SK-N-SH (cell line): Measurements from ENCODE around the gene EGF. TPM values are rescaled to one million over a fixed set of nuclear protein-coding genes. Genes with fewer than 3 reads are reported as not detected.

Source experiments
- CTCF ChIA-PET: fragments of 300-600, 350-600 bp; formaldehyde crosslinking; extraction: SDS; loops from one replicate; lab custom pipeline; 2021; lab: Yijun Ruan, JAX
- POLR2A ChIA-PET: fragments of 350-600 bp; sonication (Branson Sonifier 250); formaldehyde crosslinking; extraction: SDS; loops from one replicate; lab custom pipeline; 2020; ENCODE audit warnings: antibody characterized with exemption, inconsistent platforms; lab: Yijun Ruan, JAX
- DNase-seq: peaks from one replicate; pipeline ENCODE4 v3.0.0; 2012
- H2AFZ ChIP-seq: fragments of 200-600 bp; sonication (generic); 2 replicates; pipeline ENCODE4 v1.8.1; 2016; ENCODE audit warnings: antibody characterized with exemption, mild to moderate bottlenecking, low read depth
- H3F3A ChIP-seq: fragments of 200-600 bp; sonication (generic); replicated peaks from 2 replicates; pipeline ENCODE3; 2016; ENCODE audit warnings: antibody characterized with exemption, mild to moderate bottlenecking; ENCODE audit not compliant: insufficient read depth
- H3K27ac ChIP-seq, 2 experiments: fragments of 200-500 bp in 1 of 2; fragments of 200-600 bp in 1 of 2; sonication (Bioruptor generic) in 1 of 2; sonication (generic), shearing (Covaris generic) in 1 of 2; 2 replicates each; pipeline versions ENCODE4 v1.5.1 to v1.6.1; 2014 to 2016; ENCODE audit warnings: low read depth in 2 of 2, inconsistent platforms in 1 of 2, low read length in 1 of 2, mild to moderate bottlenecking in 1 of 2, mixed read lengths in 1 of 2
- H3K27me3 ChIP-seq: fragments of 200-600 bp; sonication (generic), shearing (Covaris generic); 2 replicates; pipeline ENCODE4 v1.6.1; 2016; ENCODE audit warnings: mixed run types; ENCODE audit not compliant: insufficient read depth
- H3K36me3 ChIP-seq, 2 experiments: fragments of 200-500 bp in 1 of 2; fragments of 200-600 bp in 1 of 2; sonication (Bioruptor generic) in 1 of 2; sonication (generic) in 1 of 2; replicated peaks in 1 of 2; 2 replicates each; pipeline versions ENCODE3 to v1.5.1; 2014 to 2016; ENCODE audit warnings: low read length in 1 of 2, mild to moderate bottlenecking in 1 of 2; ENCODE audit not compliant: insufficient read depth in 2 of 2, control insufficient read depth in 1 of 2
- H3K4me1 ChIP-seq, 2 experiments: fragments of 200-500 bp in 1 of 2; fragments of 200-600 bp in 1 of 2; sonication (Bioruptor generic) in 1 of 2; sonication (generic), shearing (Covaris generic) in 1 of 2; 2 replicates each; pipeline versions ENCODE4 v1.5.1 to v1.6.1; 2014 to 2016; ENCODE audit warnings: low read depth in 1 of 2, low read length in 1 of 2, mixed run types in 1 of 2; ENCODE audit not compliant: insufficient read depth in 2 of 2, control insufficient read depth in 1 of 2
- H3K4me2 ChIP-seq: fragments of 200-600 bp; sonication (generic), shearing (Covaris generic); 2 replicates; pipeline ENCODE4 v1.6.1; 2017; ENCODE audit warnings: mixed run types
- H3K4me3 ChIP-seq, 2 experiments: fragments of 200-500 bp in 1 of 2; fragments of 200-600 bp in 1 of 2; sonication (Bioruptor generic) in 1 of 2; sonication (generic), shearing (Covaris generic) in 1 of 2; 2 replicates each; pipeline versions ENCODE4 v1.5.1 to v1.8.1; 2014 to 2016; ENCODE audit warnings: low read depth in 2 of 2, inconsistent platforms in 1 of 2, low read length in 1 of 2, mild to moderate bottlenecking in 1 of 2, mixed read lengths in 1 of 2, moderate library complexity in 1 of 2
- H3K79me2 ChIP-seq: fragments of 200-600 bp; sonication (generic); 2 replicates; pipeline ENCODE4 v1.8.1; 2017; ENCODE audit warnings: mild to moderate bottlenecking; ENCODE audit not compliant: insufficient read depth
- H3K9ac ChIP-seq: fragments of 200-600 bp; sonication (generic); 2 replicates; pipeline ENCODE4 v1.6.1; 2017; ENCODE audit warnings: mixed run types
- H3K9me2 ChIP-seq: fragments of 200-600 bp; sonication (generic); 2 replicates; pipeline ENCODE4 v1.6.1; 2017; ENCODE audit warnings: mixed run types
- H3K9me3 ChIP-seq: fragments of 200-600 bp; sonication (generic); 2 replicates; pipeline ENCODE4 v1.6.1; 2017; ENCODE audit warnings: mixed run types, mild to moderate bottlenecking, moderate library complexity
- H4K20me1 ChIP-seq: fragments of 200-600 bp; sonication (generic); 2 replicates; pipeline ENCODE4 v1.6.1; 2017; ENCODE audit warnings: mild to moderate bottlenecking, mixed run types; ENCODE audit not compliant: insufficient read depth
- EZH2phosphoT487 ChIP-seq: fragments of 200-600 bp; sonication (generic); IDR thresholded peaks from 2 replicates; pipeline ENCODE4 v1.6.1; 2017; ENCODE audit warnings: low read depth, mixed run types, mild to moderate bottlenecking, antibody characterized with exemption, moderate library complexity, borderline replicate concordance
- FOSL2 ChIP-seq: IDR thresholded peaks from 2 replicates; pipeline ENCODE4 v1.4.0; 2012; ENCODE audit warnings: low read depth, mild to moderate bottlenecking, moderate library complexity, borderline replicate concordance
- GATA2 ChIP-seq: sonication (generic); formaldehyde crosslinking; IDR thresholded peaks from 2 replicates; pipeline ENCODE4 v1.5.0; 2020; ENCODE audit warnings: mild to moderate bottlenecking, missing genetic modification reagents
- JUND ChIP-seq: IDR thresholded peaks from 2 replicates; pipeline ENCODE4 v1.4.0; 2012
- MEF2A ChIP-seq: IDR thresholded peaks from 2 replicates; pipeline ENCODE4 v1.4.0; 2012; ENCODE audit warnings: low read depth, borderline replicate concordance
- NFIC ChIP-seq: IDR thresholded peaks from 2 replicates; pipeline ENCODE4 v1.4.0; 2012; ENCODE audit warnings: borderline replicate concordance
- NRF1 ChIP-seq: IDR thresholded peaks from 2 replicates; pipeline ENCODE4 v1.6.1; 2012; ENCODE audit warnings: low read depth, mild to moderate bottlenecking, low read length
- RAD21 ChIP-seq: IDR thresholded peaks from 2 replicates; pipeline ENCODE4 v1.6.1; 2012; ENCODE audit warnings: mild to moderate bottlenecking, low read length
- RFX5 ChIP-seq: IDR thresholded peaks from 2 replicates; pipeline ENCODE4 v1.6.1; 2012; ENCODE audit warnings: mild to moderate bottlenecking, improper control_type of control experiment, low read length
- TCF12 ChIP-seq: IDR thresholded peaks from 2 replicates; pipeline ENCODE4 v1.4.0; 2012
- WGBS: methylation state at CpG from one replicate; pipeline ENCODE4 v1.1.6; 2017; ENCODE audit warnings: low lambda C conversion rate; 5-methylcytosine and 5-hydroxymethylcytosine counted together
- polyA plus RNA-seq, 3 experiments: library from polyadenylated mRNA; depleted of rRNA; stranded (reverse); fragments of >200 nt; gene quantifications; 2 replicates each; pipeline ENCODE4 v1.2.3, GENCODE V29; 2012
- TF ChIP-seq, protein P1 (sequence below): IDR thresholded peaks from 2 replicates; pipeline ENCODE4; 2012

EGF gene
- polyA plus RNA-seq, 1 of the 3 experiments (the other 2 are of a cell fraction), result 0.89 TPM

DNA sequence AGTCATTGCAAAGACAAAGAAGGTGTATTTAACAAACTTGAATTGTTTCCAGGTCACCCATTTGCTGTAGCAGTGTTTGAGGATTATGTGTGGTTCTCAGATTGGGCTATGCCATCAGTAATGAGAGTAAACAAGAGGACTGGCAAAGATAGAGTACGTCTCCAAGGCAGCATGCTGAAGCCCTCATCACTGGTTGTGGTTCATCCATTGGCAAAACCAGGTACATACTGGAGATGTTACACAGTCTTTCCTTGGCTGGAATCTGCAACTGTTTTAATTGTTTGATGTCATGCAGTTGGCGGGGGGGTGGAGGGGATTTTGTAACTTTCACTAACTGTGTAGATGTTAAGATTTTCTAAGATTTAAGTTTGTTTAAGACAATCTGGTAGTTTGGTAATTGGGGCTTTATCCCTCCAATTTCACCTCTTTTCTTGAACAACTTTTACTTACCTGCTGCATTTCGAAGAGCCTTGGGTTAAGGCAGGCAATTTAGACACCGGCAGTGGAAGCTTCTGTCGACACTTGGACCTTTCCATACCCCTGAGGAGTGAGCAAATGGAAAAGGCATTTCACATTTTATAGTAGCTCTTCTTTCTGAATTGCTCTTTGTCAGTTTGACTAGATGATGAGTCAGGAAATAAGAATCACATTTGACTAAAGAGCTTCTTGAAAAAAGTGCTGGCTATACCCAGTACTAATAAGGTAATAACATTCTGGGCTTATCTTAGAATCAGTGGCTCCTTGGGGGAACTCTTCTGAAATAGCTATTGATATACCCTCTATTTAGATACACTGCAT lies 67.4 kb downstream of the EGF start:
- no peak for DNase-seq
- Histone ChIP-seq H3K27ac (peak overlapping the region in 1 of 2 experiments; percentile 55; a peak in 2 of 4 replicates), H3K79me2 (no peaks in the 10 kb centered on the region), H3K9me2 (no peaks in the 10 kb centered on the region), H3F3A (peaks cover 17% of the 10 kb centered on the region), H3K4me1 (0 out of 4 replicates have a peak, but pooled peaks cover 0 to 3% of the 10 kb centered on the region in 2 experiments), H3K4me3 (no peak overlapping the region), H3K36me3 (no peaks in the 10 kb centered on the region), H3K9me3 (no peaks in the 10 kb centered on the region), H4K20me1 (no peaks in the 10 kb centered on the region), H3K9ac (no peak overlapping the region; the same call in 1 of the 2 replicates), H3K27me3 (no peaks in the 10 kb centered on the region), H2AFZ (peak overlapping the region; percentile 57; the same call in 1 of the 2 replicates), H3K4me2 (peak overlapping the region; percentile 43; the same call in 1 of the 2 replicates)
- ChIA-PET POLR2A (no interaction called here), CTCF (interaction anchor here (0.7 to 1.4 kb wide), 6 partner anchors 11 to 547 kb away, joined by 3 to 5 read pairs (median 4); partner anchors contain the start of gene SEC24B)
- TF ChIP-seq JUND (peak; percentile 37; the same call in 1 of the 2 replicates), FOSL2 (peak; percentile 46; the same call in 1 of the 2 replicates), MEF2A (no peak), GATA2 (CRISPR knock-in tag) (no peak), TCF12 (0 out of 2 replicates have a peak, but pooled peaks have one; percentile 4), RFX5 (no peak), NFIC (no peak), EZH2phosphoT487 (no peak)
- TF ChIP-seq, protein P1, sequence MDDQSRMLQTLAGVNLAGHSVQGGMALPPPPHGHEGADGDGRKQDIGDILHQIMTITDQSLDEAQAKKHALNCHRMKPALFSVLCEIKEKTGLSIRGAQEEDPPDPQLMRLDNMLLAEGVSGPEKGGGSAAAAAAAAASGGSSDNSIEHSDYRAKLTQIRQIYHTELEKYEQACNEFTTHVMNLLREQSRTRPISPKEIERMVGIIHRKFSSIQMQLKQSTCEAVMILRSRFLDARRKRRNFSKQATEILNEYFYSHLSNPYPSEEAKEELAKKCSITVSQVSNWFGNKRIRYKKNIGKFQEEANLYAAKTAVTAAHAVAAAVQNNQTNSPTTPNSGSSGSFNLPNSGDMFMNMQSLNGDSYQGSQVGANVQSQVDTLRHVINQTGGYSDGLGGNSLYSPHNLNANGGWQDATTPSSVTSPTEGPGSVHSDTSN, result peak; percentile 48
- WGBS, result 16% methylated on average over 5 of the region's 5 CpGs

DNA sequence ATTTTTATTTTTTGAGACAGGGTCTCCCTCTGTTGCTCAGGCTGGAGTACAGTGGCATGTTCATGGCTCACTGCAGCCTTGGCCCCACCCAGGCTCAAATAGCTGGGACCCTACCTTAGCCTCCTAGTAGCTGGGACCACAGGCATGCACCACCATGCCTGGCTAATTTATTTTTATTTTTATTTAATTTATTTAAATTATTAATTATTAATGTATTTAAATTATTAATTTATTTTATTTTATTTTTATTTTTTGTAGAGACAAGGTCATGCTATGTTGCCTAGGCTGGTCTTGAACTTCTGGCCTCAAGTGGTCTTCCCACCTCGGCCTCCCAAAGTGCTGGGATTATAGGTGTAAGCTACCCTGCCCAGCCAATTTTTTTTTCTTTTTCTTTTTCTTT lies 69.3 kb downstream of the EGF start:
- H3K4me1 ChIP-seq, result 0 out of 4 replicates have a peak, but pooled peaks cover 0 to 3% of the 10 kb centered on the region in 2 experiments
- POLR2A ChIA-PET, result no interaction called here
- TF ChIP-seq RAD21 (no peak), NRF1 (no peak)
- H3K9ac ChIP-seq, result no peak overlapping the region
- WGBS, result 27% methylated on average over 1 of the region's 1 CpG
- no peak for DNase-seq
- CTCF ChIA-PET, result interaction anchor here (1.2 to 1.3 kb wide), 2 partner anchors 17 to 24 kb away, joined by 5 to 6 read pairs; no protein-coding TSS in a partner anchor
- H3K27ac ChIP-seq, result no peak overlapping the region
- H3K9me3 ChIP-seq, result no peaks in the 10 kb centered on the region
- no peaks in the 10 kb centered on the region for H3K9me2 ChIP-seq
- no peak overlapping the region for H3K4me3 ChIP-seq
- H3K79me2 ChIP-seq, result no peaks in the 10 kb centered on the region
- no peak overlapping the region for H2AFZ ChIP-seq
- H3F3A ChIP-seq, result peaks cover 17% of the 10 kb centered on the region
- H3K4me2 ChIP-seq, result no peak overlapping the region
- H4K20me1 ChIP-seq, result no peaks in the 10 kb centered on the region
- no peaks in the 10 kb centered on the region for H3K36me3 ChIP-seq
- no peaks in the 10 kb centered on the region; the same call in 1 of the 2 replicates for H3K27me3 ChIP-seq
